GM23338 (cell line): Measurements from ENCODE around the gene TUB. TPM values are rescaled to one million over a fixed set of nuclear protein-coding genes. Genes with fewer than 3 reads are reported as not detected.

Experiments used
- ATAC-seq: fragments of 200-7000 bp; cut with Tn5 transposase; 3 replicates; pipeline ENCODE4 v1.9.1; 2020
- DNase-seq: peaks from one replicate; pipeline ENCODE4 v3.0.0-alpha.2; 2015; ENCODE audit warnings: low spot score
- H2AFZ ChIP-seq: fragments of 200-600 bp; sonication (generic); 2 replicates; pipeline ENCODE4 v1.8.0; 2016; ENCODE audit warnings: antibody characterized with exemption, mild to moderate bottlenecking, moderate library complexity
- H3F3A ChIP-seq: fragments of 200-600 bp; sonication (generic); replicated peaks from 2 replicates; pipeline ENCODE4 v1.8.0; 2017; ENCODE audit warnings: antibody characterized with exemption, mixed run types, low read depth
- H3K27ac ChIP-seq: fragments of 200-600 bp; sonication (generic); 2 replicates; pipeline ENCODE4 v1.6.1; 2016; ENCODE audit warnings: low read depth
- H3K27me3 ChIP-seq: fragments of 200-600 bp; sonication (generic); 2 replicates; pipeline ENCODE4 v1.8.0; 2016; ENCODE audit warnings: mild to moderate bottlenecking, mixed run types, moderate library complexity; ENCODE audit not compliant: insufficient read depth
- H3K36me3 ChIP-seq: fragments of 200-600 bp; sonication (generic); 2 replicates; pipeline ENCODE4 v1.8.0; 2016; ENCODE audit warnings: mild to moderate bottlenecking; ENCODE audit not compliant: insufficient read depth
- H3K4me1 ChIP-seq: fragments of 200-600 bp; sonication (generic); 2 replicates; pipeline ENCODE4 v1.8.0; 2016; ENCODE audit warnings: mild to moderate bottlenecking, moderate library complexity; ENCODE audit not compliant: insufficient read depth
- H3K4me2 ChIP-seq: fragments of 200-600 bp; sonication (generic); 2 replicates; pipeline ENCODE4 v1.7.1; 2017; ENCODE audit warnings: mixed run types
- H3K4me3 ChIP-seq: fragments of 200-600 bp; sonication (generic); 2 replicates; pipeline ENCODE4 v1.6.1; 2016; ENCODE audit warnings: mixed run types
- H3K79me2 ChIP-seq: fragments of 200-600 bp; sonication (generic); replicated peaks from 2 replicates; pipeline ENCODE4 v1.8.0; 2017; ENCODE audit warnings: mild to moderate bottlenecking; ENCODE audit not compliant: insufficient read depth
- H3K9me2 ChIP-seq: fragments of 200-600 bp; sonication (generic); 2 replicates; pipeline ENCODE4 v1.8.0; 2017; ENCODE audit not compliant: insufficient read depth
- H4K20me1 ChIP-seq: fragments of 200-600 bp; sonication (generic); replicated peaks from 2 replicates; pipeline ENCODE4 v1.8.0; 2017; ENCODE audit warnings: mild to moderate bottlenecking; ENCODE audit not compliant: insufficient read depth
- H3K27ac Mint-ChIP-seq: 2 replicates; pipeline ENCODE4 v1.8.0; 2020; ENCODE audit warnings: inconsistent platforms, mild to moderate bottlenecking, moderate library complexity, mixed read lengths
- H3K27me3 Mint-ChIP-seq: 3 replicates; pipeline ENCODE4 v1.8.0; 2022; ENCODE audit warnings: low read depth, mild to moderate bottlenecking, moderate library complexity, mixed read lengths, inconsistent platforms; ENCODE audit not compliant: insufficient read depth, poor library complexity
- H3K36me3 Mint-ChIP-seq: 3 replicates; pipeline ENCODE4 v1.8.0; 2021; ENCODE audit warnings: low read depth, mild to moderate bottlenecking, inconsistent platforms, moderate library complexity, mixed read lengths
- H3K4me1 Mint-ChIP-seq: 3 replicates; pipeline ENCODE4 v1.8.0; 2020; ENCODE audit warnings: mild to moderate bottlenecking, inconsistent platforms, mixed read lengths
- H3K4me3 Mint-ChIP-seq: 3 replicates; pipeline ENCODE4 v1.8.0; 2021; ENCODE audit warnings: moderate library complexity, mild to moderate bottlenecking, inconsistent platforms, mixed read lengths
- H3K9me3 Mint-ChIP-seq: 3 replicates; pipeline ENCODE4 v1.8.0; 2020; ENCODE audit warnings: moderate library complexity, mild to moderate bottlenecking, inconsistent platforms, mixed read lengths
- CREB1 ChIP-seq: fragments of 250-450 bp; sonication (Bioruptor Pico); IDR thresholded peaks from 2 replicates; pipeline ENCODE4 v1.5.0; 2020; ENCODE audit warnings: low read depth, mild to moderate bottlenecking, moderate library complexity
- CTCF ChIP-seq, 2 experiments: fragments of 200-600 bp in 1 of 2; sonication (generic) in 1 of 2; conservative IDR thresholded peaks; 2 replicates each; pipeline versions ENCODE4 v1.5.1 to v1.6.1; 2016 to 2017; ENCODE audit warnings: antibody characterized with exemption in 2 of 2, low read depth in 2 of 2, mild to moderate bottlenecking in 2 of 2, moderate library complexity in 1 of 2
- ETS1 ChIP-seq: IDR thresholded peaks from 2 replicates; pipeline ENCODE4 v1.6.1; 2016; ENCODE audit warnings: antibody characterized with exemption
- EZH2 ChIP-seq: fragments of 200-600 bp; sonication (generic); IDR thresholded peaks from one replicate; pipeline ENCODE4 v1.8.0; 2017; ENCODE audit warnings: antibody characterized with exemption, mild to moderate bottlenecking, low read depth; ENCODE audit not compliant: unreplicated experiment
- EZH2phosphoT487 ChIP-seq: fragments of 200-600 bp; sonication (generic); IDR thresholded peaks from one replicate; pipeline ENCODE4 v1.8.1; 2018; ENCODE audit warnings: antibody characterized with exemption; ENCODE audit not compliant: unreplicated experiment
- JUNB ChIP-seq: IDR thresholded peaks from one replicate; pipeline ENCODE4 v1.6.1; 2016; ENCODE audit warnings: antibody characterized with exemption; ENCODE audit not compliant: unreplicated experiment
- NANOG ChIP-seq: IDR thresholded peaks from 2 replicates; pipeline ENCODE4 v1.6.1; 2016; ENCODE audit warnings: antibody characterized with exemption, borderline replicate concordance
- POLR2AphosphoS5 ChIP-seq: IDR thresholded peaks from 2 replicates; pipeline ENCODE4 v1.6.1; 2016; ENCODE audit warnings: antibody characterized with exemption, low read depth
- REST ChIP-seq: IDR thresholded peaks from one replicate; pipeline ENCODE4 v1.6.1; 2018; ENCODE audit warnings: antibody characterized with exemption; ENCODE audit not compliant: unreplicated experiment
- STAT1 ChIP-seq: IDR thresholded peaks from one replicate; pipeline ENCODE4 v1.6.1; 2016; ENCODE audit warnings: antibody characterized with exemption; ENCODE audit not compliant: unreplicated experiment
- ZNF114 ChIP-seq: fragments of 250-450 bp; sonication (Bioruptor Pico); IDR thresholded peaks from 2 replicates; pipeline ENCODE4 v1.5.0; 2020; ENCODE audit warnings: mild to moderate bottlenecking, moderate library complexity
- ZNF331 ChIP-seq: fragments of 250-450 bp; sonication (Bioruptor Pico); IDR thresholded peaks from 2 replicates; pipeline ENCODE4 v1.5.0; 2020; ENCODE audit warnings: low read depth, mild to moderate bottlenecking, moderate library complexity
- ZNF462 ChIP-seq: fragments of 250-450 bp; sonication (Bioruptor Pico); IDR thresholded peaks from 2 replicates; pipeline ENCODE4 v1.5.0; 2020; ENCODE audit warnings: mild to moderate bottlenecking, moderate library complexity
- polyA plus RNA-seq: library from polyadenylated mRNA; unstranded; fragments of >200 nt; fragmentation: Nextera tagmentation; extraction: Ambion mirVana; gene quantifications from 2 replicates; pipeline ENCODE4 v1.2.1, GENCODE V29; 2016
- total RNA-seq: library from RNA; depleted of rRNA; stranded (reverse); fragments of >200 nt; shearing (Covaris generic); gene quantifications from 2 replicates; pipeline ENCODE4 v1.2.3, GENCODE V29; 2014

Gene TUB
- total and polyA plus RNA-seq, 2 experiments from 2014 or later: 5.5 to 30.4 TPM

- no peak overlapping the region for H3K27ac Mint-ChIP-seq
- Histone ChIP-seq H3K27me3 (no peaks in the 10 kb centered on the region), H3K36me3 (no peaks in the 10 kb centered on the region), H4K20me1 (no peaks in the 10 kb centered on the region), H3K4me3 (no peak overlapping the region), H3K27ac (no peak overlapping the region), H2AFZ (no peak overlapping the region), H3K4me1 (peaks cover 9% of the 10 kb centered on the region; the same call in 1 of the 2 replicates), H3F3A (0 out of 2 replicates have a peak, but pooled peaks cover 3% of the 10 kb centered on the region), H3K79me2 (no peaks in the 10 kb centered on the region), H3K9me2 (no peaks in the 10 kb centered on the region), H3K4me2 (no peak overlapping the region)
- no peak for TF ChIP-seq REST
- TF ChIP-seq NANOG: no peak
- TF ChIP-seq ZNF331: no peak
- no peak for TF ChIP-seq CREB1 (CRISPR knock-in tag)
- TF ChIP-seq STAT1: no peak
- no peak for TF ChIP-seq EZH2phosphoT487
- no peak for TF ChIP-seq ZNF114 (CRISPR knock-in tag)
- TF ChIP-seq ETS1: no peak
- no peak for TF ChIP-seq POLR2AphosphoS5
- TF ChIP-seq ZNF462 (CRISPR knock-in tag): no peak
- TF ChIP-seq JUNB: no peak
- no peak for TF ChIP-seq CTCF (conservative IDR thresholded peaks at IDR 0.05; ENCODE audit: low read depth in 2 of 2)
- TF ChIP-seq EZH2: no peak
- DNase-seq (no peak), ATAC-seq (no peak)
- peaks cover 11% of the 10 kb centered on the region for H3K27me3 Mint-ChIP-seq
- peaks cover 17% of the 10 kb centered on the region for H3K4me1 Mint-ChIP-seq
- H3K36me3 Mint-ChIP-seq: no peaks in the 10 kb centered on the region
- no peak overlapping the region for H3K4me3 Mint-ChIP-seq
- H3K9me3 Mint-ChIP-seq: no peaks in the 10 kb centered on the region
Observed at GRCh38 chr11:8034604-8035190, 46.3 kb upstream of the TUB start.
